HFF-Myc (cell line): ENCODE measurements around the gene TOMM70.

Experiments
- DNase-seq: peaks from one replicate; pipeline ENCODE4 v3.0.0-alpha.2; 2011; ENCODE audit warnings: low read depth; ENCODE audit errors: extremely low read depth
- H3K4me3 ChIP-seq: replicated peaks from 2 replicates; pipeline ENCODE4 v1.5.1; 2011; ENCODE audit warnings: low read depth, mild to moderate bottlenecking, control low read depth, low read length
- TF ChIP-seq, protein P1 (sequence below): IDR thresholded peaks from 2 replicates; pipeline ENCODE4 v1.5.1; 2012; ENCODE audit warnings: mild to moderate bottlenecking, low read depth, low read length, control low read depth; ENCODE audit errors: missing control alignments

The TOMM70 gene

DNA sequence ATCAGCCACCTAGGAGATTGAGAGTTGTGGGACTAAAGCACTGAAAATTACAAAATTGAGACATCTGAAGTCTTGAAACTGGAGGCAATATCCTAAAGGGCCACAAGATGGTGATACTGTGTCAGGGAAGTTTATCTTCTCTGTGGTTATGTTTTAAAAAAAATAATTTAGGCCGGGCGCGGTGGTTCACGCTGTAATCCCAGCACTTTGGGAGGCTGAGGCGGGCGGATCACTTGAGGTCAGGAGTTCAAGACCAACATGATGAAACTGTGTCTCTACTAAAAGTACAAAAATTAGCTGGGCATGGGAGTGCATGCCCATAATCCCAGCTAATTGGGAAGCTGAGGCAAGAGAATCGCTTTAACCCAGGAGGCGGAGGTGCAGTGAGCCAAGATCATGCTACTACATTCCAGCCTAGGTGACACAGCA lies 84.2 kb downstream of the TOMM70 start:
- TF ChIP-seq, protein P1, sequence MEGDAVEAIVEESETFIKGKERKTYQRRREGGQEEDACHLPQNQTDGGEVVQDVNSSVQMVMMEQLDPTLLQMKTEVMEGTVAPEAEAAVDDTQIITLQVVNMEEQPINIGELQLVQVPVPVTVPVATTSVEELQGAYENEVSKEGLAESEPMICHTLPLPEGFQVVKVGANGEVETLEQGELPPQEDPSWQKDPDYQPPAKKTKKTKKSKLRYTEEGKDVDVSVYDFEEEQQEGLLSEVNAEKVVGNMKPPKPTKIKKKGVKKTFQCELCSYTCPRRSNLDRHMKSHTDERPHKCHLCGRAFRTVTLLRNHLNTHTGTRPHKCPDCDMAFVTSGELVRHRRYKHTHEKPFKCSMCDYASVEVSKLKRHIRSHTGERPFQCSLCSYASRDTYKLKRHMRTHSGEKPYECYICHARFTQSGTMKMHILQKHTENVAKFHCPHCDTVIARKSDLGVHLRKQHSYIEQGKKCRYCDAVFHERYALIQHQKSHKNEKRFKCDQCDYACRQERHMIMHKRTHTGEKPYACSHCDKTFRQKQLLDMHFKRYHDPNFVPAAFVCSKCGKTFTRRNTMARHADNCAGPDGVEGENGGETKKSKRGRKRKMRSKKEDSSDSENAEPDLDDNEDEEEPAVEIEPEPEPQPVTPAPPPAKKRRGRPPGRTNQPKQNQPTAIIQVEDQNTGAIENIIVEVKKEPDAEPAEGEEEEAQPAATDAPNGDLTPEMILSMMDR = peak; percentile 52
- H3K4me3 ChIP-seq = no peak overlapping the region
- peak; percentile 39 for DNase-seq
